Transverse colon (tissue), 4 donors: ENCODE data around the gene WDR6. TPM values are rescaled to one million over a fixed set of nuclear protein-coding genes. Genes with fewer than 3 reads are reported as not detected.

Experiments
- DNase-seq: peaks from one replicate; pipeline ENCODE4 v3.0.0-alpha.2; 2019
- H3K27ac ChIP-seq, 4 donors: fragments of 200-600 bp; sonication (generic); 2 replicates each; pipeline ENCODE4 v1.5.1; 2016 to 2018; ENCODE audit warnings: inconsistent platforms in 4 of 4
- H3K27me3 ChIP-seq: fragments of 200-600 bp; sonication (generic); 2 replicates; pipeline ENCODE4 v1.5.1; 2017; ENCODE audit warnings: inconsistent platforms
- H3K36me3 ChIP-seq, 4 donors: fragments of 200-600 bp; sonication (generic); 2 replicates each; pipeline ENCODE4 v1.5.1; 2017 to 2019; ENCODE audit warnings: inconsistent platforms in 4 of 4
- H3K4me1 ChIP-seq, 4 donors: fragments of 200-600 bp; sonication (generic); 2 replicates each; pipeline ENCODE4 v1.5.1; 2017 to 2020; ENCODE audit warnings: inconsistent platforms in 4 of 4
- H3K4me3 ChIP-seq, 4 donors: fragments of 200-600 bp; sonication (generic); 1 replicate in 1 of 4; 2 replicates in 3 of 4; pipeline versions ENCODE4 v1.5.1 to v1.6.1; 2017 to 2019; ENCODE audit warnings: inconsistent platforms in 4 of 4
- H3K9me3 ChIP-seq, 2 donors: fragments of 200-600 bp; sonication (generic); 2 replicates each; pipeline ENCODE4 v1.5.1; 2017 to 2019; ENCODE audit warnings: inconsistent platforms in 2 of 2
- CTCF ChIP-seq, 5 experiments: fragments of 200-600 bp in 3 of 5; fragments of 450-650 bp in 2 of 5; sonication (generic) in 3 of 5; IDR thresholded peaks; 1 replicate in 2 of 5; 2 replicates in 3 of 5; pipeline ENCODE4 v1.5.1; 2016 to 2017; ENCODE audit warnings: antibody characterized with exemption in 5 of 5, inconsistent platforms in 3 of 5, mild to moderate bottlenecking in 2 of 5, moderate library complexity in 1 of 5
- EP300 ChIP-seq: sonication (generic); formaldehyde crosslinking; IDR thresholded peaks from one replicate; pipeline ENCODE4 v1.6.1; 2017; ENCODE audit warnings: antibody characterized with exemption, low read depth
- POLR2A ChIP-seq: fragments of 450-650 bp; IDR thresholded peaks from one replicate; pipeline ENCODE4 v1.6.1; 2016; ENCODE audit warnings: antibody characterized with exemption, mild to moderate bottlenecking, moderate library complexity
- POLR2AphosphoS5 ChIP-seq, 3 donors: sonication (generic); formaldehyde crosslinking; IDR thresholded peaks; one replicate each; pipeline ENCODE4 v1.6.1; 2016; ENCODE audit warnings: antibody characterized with exemption in 3 of 3
- WGBS, 2 donors: methylation state at CpG; one replicate each; pipeline ENCODE4 v1.1.5; 2018; ENCODE audit warnings: low coverage in 1 of 2; 5-methylcytosine and 5-hydroxymethylcytosine counted together
- in situ Hi-C, 4 donors: fragments of 200-750 bp; cut with MboI; loops; one replicate each; pipeline versions ENCODE4 v1.15.0 to v1.15.1; 2017; ENCODE audit warnings: low sequenced_read_pairs in 3 of 4, low pct_ligation_motif_present in 1 of 4, low pct_unique_long_range_greater_than_20kb in 1 of 4
- intact Hi-C: fragments of 100-400 bp; cut with DNase I; formaldehyde crosslinking; loops from one replicate; pipeline ENCODE4 v1.15.1; 2023; ENCODE audit warnings: low total_unique reads
- total RNA-seq, 4 donors: library from RNA; depleted of rRNA; stranded (reverse); fragments of >200 nt; gene quantifications; one replicate each; pipeline ENCODE4 v1.1.0, GENCODE V29; 2016

The WDR6 gene
- total RNA-seq, 4 donors from 2014 or later: 76.0 to 162 (median 146) TPM

- WGBS, 2 donors: 89% methylated on average over 4 of the region's 4 CpGs; no CpG with 5 or more reads in 1 of the 2 donors
- intact Hi-C loops: no loop called here
- H3K27ac ChIP-seq: no peak overlapping the region
- H3K4me3 ChIP-seq: no peak overlapping the region
- H3K9me3 ChIP-seq: no peaks in the 10 kb centered on the region
- peaks cover 0 to 10% (median 0%) of the 10 kb centered on the region in 4 donors for H3K36me3 ChIP-seq
- in situ Hi-C loops: no loop called here
- TF ChIP-seq POLR2A (no peak), POLR2AphosphoS5 (IDR thresholded peaks at IDR 0.05) (no peak), EP300 (no peak), CTCF (IDR thresholded peaks at IDR 0.05) (no peak)
- no peaks in the 10 kb centered on the region for H3K27me3 ChIP-seq
- DNase-seq: no peak
- H3K4me1 ChIP-seq: peaks cover 0 to 30% (median 13%) of the 10 kb centered on the region in 4 donors
These were observed 44.3 kb upstream of the WDR6 start for GRCh38 chr3:48962939-48963338.

- Histone ChIP-seq H3K27ac (no peak overlapping the region), H3K27me3 (no peaks in the 10 kb centered on the region), H3K9me3 (no peaks in the 10 kb centered on the region), H3K36me3 (peaks cover 0 to 7% (median under 1%) of the 10 kb centered on the region in 4 donors), H3K4me3 (no peak overlapping the region), H3K4me1 (peaks cover 0 to 30% (median 13%) of the 10 kb centered on the region in 4 donors)
- TF ChIP-seq POLR2A (no peak), EP300 (no peak), POLR2AphosphoS5 (IDR thresholded peaks at IDR 0.05) (no peak), CTCF (IDR thresholded peaks at IDR 0.05) (no peak)
- in situ Hi-C loops (no loop called here), intact Hi-C loops (no loop called here)
- no peak for DNase-seq
- WGBS, 2 donors: 75 to 81% methylated on average over 2 of the region's 2 CpGs
These were observed 43.6 kb upstream of the WDR6 start for GRCh38 chr3:48963591-48963990.

GRCh38 chr3:48966367-48966766 is 40.8 kb upstream of the WDR6 start:
- WGBS, 2 donors: 62 to 70% methylated on average over 3 of the region's 3 CpGs
- Histone ChIP-seq H3K36me3 (peaks cover 0 to 33% (median 12%) of the 10 kb centered on the region in 4 donors), H3K9me3 (no peaks in the 10 kb centered on the region), H3K4me1 (peaks cover 0 to 30% (median 13%) of the 10 kb centered on the region in 4 donors), H3K4me3 (no peak overlapping the region), H3K27ac (peak overlapping the region; percentile 24 to 53 (median 38)), H3K27me3 (no peaks in the 10 kb centered on the region)
- intact Hi-C loops: no loop called here
- no peak for DNase-seq
- TF ChIP-seq CTCF (IDR thresholded peaks at IDR 0.05): no peak
- TF ChIP-seq EP300: no peak
- no peak for TF ChIP-seq POLR2AphosphoS5 (IDR thresholded peaks at IDR 0.05)
- TF ChIP-seq POLR2A: no peak
- in situ Hi-C loops: no loop called here

GRCh38 chr3:48966876-48967361 is 40.3 kb upstream of the WDR6 start:
- intact Hi-C loops (no loop called here), in situ Hi-C loops (no loop called here)
- Histone ChIP-seq H3K27me3 (no peaks in the 10 kb centered on the region), H3K36me3 (peaks cover 0 to 38% (median 15%) of the 10 kb centered on the region in 4 donors), H3K27ac (peak overlapping the region in 3 of 4 donors; percentile 24 to 53 (median 40)), H3K4me3 (no peak overlapping the region), H3K9me3 (no peaks in the 10 kb centered on the region), H3K4me1 (peaks cover 0 to 30% (median 13%) of the 10 kb centered on the region in 4 donors)
- TF ChIP-seq EP300 (no peak), CTCF (IDR thresholded peaks at IDR 0.05) (no peak), POLR2A (no peak), POLR2AphosphoS5 (IDR thresholded peaks at IDR 0.05) (no peak)
- DNase-seq: peak; percentile 41
- 37 to 67% methylated on average over 4 to 7 of the region's 7 CpGs for WGBS, 2 donors
